NCI-H2107 treated with DMSO at 0.1 percent for 48 hours (cell line): ENCODE measurements around the gene ANKMY1.
"Not testable (repeated sequence)": the region's sequence is repeated elsewhere in the genome, so short reads cannot be mapped to it uniquely, and the experiment has no call there.

ENCODE experiments used
- DNase-seq: peaks from one replicate; lab custom pipeline; 2025; ENCODE audit not compliant: unreplicated experiment; lab: John Stamatoyannopoulos, UW

ANKMY1 gene

DNA sequence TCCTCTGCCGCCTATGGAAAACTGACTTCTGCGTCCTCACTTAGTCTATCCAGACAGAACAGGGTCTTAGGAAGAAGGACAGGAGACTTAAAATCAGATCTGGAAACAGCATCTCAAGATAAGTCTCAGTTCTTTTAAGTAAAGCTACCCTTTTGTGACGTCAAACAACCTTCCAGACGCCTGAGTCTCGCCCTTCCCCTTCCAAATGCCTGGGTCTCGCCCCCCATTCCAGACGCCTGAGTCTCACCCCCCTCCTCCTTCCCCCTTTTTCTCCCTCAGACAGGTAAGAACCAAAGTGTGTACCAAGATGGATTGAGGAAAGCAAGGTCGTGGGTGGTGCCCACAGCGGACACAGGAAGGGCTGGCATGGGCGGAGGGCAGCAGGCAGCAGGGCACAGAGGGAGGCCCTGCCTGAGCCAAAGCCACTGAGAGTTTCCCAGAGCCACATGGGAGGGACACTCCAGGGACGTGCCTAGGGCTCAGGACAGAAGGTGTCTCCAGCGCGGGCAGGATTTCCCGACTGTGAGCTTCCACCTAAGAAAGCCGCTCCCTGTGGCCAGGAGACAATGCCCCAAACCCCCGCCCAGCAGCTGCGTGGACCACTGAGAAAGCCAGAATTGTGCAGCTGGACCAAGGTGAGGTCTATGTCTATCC lies 51.3 kb downstream of the ANKMY1 start:
- no peak for DNase-seq

DNA sequence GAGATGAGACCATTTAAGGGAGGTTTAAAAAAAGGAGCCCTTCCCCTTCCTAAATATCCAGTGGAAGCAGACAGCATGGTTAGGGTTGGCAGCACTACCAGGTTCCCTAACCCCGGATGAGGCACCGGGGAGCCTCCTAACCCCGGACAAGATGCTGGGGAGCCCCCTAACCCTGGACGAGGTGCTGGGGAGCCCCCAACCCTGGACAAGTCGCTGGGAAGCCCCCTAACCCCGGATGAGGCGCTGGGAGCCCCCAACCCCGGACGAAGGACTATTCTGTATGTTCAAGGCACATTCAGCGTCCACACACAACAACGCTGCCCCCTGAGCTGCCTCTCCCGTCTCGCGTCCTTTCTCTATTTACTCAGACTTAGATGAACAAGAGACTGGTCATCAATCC lies 51.9 kb downstream of the ANKMY1 start:
- DNase-seq, result no peak

DNA sequence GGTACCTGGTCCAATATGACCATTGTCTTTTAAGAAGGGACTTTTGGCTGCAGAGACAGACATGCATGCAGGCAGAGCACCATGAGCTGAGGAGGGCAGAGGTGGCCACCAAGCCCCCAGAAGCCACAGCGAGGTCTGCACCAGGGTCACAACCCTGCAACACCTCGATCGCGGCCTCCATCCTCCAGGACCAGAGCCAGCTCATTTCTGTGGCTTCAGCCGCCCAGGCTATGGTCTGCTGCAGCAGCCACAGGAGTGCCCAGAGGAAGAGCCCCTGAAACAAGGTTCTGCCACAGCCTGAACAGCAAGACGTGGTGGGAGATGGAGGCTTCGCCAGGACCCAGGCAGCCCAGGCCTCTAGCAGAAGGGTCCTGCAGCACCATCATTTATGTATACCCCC lies 53.9 kb downstream of the ANKMY1 start:
- no peak for DNase-seq

DNA sequence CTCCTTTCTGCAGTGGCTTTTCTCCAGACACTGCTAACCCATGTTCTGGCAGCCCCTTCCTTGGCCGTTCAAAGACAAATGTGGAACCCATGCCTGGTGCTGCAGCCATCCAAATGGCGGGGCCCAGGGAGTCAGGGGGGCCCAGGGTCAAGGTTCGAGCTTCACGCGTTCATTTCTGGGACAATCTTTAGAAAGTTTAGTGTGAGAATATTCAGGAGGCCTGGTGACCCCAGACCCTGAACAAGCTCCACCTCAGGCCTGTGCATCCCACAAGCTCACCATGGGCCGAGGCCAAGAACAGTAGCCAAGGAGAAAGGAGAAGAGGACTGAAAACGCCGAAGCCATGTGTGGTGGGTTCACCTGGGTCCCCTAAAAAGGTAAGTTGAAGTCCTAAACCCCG lies 54.4 kb downstream of the ANKMY1 start:
- DNase-seq, result no peak

DNA sequence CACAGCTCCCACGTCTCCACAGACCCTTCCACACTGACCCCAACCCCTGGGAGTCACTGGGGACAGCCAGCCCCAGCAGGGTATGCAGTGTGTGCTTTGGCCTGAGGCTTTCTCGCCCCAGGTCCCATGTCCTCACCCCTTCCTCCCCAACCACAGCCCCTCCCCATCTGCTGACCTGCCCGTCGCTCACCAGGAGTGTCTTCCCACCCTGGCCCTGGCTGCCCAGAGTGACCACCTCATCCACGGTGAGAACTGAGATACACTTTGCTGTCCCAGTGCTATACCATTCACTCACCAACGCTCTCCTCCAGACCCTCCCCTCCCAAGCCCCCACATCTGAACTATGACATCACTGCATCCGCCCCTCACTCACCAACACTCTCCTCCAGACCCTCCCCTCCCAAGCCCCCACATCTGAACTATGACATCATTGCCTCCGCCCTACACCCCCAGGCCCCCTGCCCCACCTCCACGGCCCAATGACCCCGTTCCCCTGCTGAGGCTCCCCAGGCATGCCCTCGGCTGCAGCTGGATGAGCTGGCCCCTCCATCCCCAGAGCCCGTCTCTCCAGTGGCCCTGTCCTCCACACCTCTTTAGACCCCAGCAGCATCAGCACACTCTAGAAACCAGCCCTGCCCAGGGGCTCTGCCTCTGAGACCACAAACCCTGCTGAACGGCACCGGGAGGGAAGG lies 55.2 kb downstream of the ANKMY1 start:
- no peak for DNase-seq

DNA sequence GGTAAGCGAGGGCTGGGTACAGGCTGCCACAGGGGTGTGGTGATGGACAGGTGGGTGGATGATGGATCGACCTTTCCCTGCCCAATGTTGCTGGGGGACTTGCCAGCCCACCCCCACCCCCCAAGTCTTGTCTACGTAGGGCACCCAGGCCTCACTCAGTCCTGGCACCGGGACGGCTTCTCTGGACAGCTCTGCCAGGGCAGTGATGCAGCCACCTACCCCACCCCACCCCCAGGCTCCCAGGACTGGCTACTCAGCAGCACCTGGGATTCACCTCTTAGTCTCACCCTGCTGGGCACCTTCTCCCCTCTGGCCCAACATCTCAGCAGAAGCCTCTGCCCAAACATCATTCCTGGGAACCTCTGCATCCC lies 55.7 kb downstream of the ANKMY1 start:
- no peak for DNase-seq

DNA sequence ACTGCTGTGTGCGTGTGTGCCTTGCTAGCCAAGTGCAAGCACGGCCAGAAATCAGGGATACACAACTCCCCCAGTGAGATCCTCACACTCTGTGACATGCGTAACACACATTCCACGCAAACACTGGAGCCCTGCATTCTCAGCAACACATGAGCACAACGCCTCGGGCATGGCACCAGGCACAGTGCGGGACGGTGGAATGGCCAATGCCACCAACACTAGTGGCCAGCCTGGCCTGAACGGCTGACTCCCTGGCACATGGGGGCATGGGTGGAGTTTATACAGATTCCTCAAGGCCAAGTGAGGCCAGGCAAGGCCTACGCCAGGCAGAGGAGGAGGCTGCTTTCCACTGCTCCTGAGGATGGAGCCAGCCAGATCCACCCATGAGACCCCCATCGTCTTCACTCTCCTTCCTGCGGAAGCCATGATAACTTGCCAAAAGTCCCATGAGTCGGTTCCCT lies 56.2 kb downstream of the ANKMY1 start:
- DNase-seq, result no peak

DNA sequence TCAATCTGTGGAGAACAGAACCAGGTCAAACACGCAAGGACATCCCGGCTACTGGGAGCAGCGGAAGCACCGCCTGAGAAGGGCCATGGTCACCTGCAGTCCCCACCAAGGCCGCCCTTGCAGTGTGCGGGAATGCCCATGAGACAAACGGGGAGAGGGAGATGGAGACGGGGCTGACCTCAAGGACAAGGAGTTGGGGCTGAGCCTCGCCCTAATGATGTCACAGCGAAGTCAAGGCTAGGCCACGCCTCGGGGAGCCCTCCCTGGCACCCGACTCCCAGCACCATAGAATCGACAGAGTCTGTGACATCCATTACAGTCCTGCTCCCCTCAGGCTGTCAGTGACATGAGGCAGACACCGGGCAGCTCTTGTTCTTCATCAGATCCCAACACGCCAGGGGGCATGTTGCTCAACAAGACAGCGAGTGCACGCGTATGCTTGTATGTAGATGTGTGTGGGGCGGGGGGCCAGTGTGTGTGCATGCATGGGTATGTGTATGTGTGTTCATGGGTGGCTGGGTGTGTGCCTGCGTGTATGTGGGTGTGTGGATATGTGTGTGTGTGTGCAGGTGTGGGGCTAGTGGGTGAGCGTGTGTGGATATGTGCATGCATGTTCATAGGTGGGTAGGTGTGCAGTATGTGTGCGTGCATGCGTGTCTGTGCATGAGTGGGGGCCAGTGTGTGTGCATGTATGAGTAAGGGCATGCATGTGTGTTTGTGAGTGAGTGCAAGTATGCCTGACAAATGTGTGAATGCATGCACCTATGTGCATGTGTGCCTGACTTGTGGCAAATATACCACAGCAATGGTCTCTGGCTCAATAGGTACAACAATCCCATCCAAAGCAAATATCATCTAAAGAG lies 57.0 kb downstream of the ANKMY1 start:
- no peak for DNase-seq

DNA sequence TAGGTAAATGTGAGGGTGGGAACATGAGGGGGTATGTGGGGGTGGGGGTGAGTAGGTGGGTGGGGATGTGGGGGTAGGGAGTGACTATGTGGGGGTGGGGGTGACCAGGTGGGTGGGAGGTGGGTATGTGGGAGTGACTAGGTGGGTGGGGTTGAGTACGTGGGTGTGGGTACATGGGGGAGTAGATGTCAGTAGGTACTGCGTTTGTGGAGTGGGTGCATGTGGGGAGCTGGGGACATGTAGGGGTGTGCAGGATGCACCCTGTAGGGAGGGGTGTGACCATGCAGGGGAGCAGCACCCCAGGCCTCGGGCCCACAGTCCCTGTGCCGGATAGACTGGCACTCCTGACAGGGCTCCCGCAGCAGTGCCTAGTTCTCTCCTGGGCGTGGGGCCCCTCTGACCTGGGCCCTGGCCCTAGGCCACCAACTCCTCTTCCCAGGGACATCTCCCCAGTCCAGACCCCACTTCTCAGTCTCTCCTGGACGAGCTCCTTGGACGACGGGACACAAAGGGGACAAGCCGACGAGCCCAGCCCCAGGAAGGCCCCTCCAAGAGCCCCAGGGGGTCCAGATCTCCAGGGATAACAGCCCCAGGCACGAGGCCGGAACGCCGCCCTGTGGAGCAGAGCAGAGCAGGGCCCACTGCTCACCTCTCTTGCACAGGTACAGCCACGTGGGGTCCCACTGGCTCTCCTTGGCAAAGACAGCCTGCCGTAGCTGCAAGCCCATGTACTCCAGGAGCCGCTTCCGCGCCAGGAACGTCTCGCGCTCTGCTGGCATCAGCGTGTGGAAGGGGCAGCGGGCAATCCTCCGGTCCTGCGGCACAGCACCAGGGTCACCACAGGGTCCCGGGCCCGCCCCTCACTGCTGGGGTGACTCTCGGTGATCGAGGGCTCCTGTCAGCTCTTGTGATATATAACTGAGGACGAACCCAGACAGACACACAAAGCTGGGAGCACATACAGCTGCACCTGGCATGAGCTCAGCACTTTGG lies 58.2 kb downstream of the ANKMY1 start:
- no peak for DNase-seq

DNA sequence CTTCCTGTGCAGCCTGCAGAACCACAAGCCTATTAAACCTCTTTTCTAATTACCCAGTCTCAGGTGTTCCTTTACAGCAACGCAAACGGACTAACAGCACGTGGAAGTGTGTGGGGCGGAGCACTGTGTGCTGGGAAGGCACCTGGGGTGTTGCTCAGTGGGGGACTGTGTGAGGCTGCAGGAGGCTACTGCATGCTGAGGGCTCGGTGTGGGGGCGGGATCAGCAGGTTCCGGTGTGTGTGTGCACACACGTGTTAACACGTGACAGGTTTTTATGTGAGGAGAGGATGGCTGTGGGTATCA lies 58.9 kb downstream of the ANKMY1 start:
- DNase-seq, result no peak

DNA sequence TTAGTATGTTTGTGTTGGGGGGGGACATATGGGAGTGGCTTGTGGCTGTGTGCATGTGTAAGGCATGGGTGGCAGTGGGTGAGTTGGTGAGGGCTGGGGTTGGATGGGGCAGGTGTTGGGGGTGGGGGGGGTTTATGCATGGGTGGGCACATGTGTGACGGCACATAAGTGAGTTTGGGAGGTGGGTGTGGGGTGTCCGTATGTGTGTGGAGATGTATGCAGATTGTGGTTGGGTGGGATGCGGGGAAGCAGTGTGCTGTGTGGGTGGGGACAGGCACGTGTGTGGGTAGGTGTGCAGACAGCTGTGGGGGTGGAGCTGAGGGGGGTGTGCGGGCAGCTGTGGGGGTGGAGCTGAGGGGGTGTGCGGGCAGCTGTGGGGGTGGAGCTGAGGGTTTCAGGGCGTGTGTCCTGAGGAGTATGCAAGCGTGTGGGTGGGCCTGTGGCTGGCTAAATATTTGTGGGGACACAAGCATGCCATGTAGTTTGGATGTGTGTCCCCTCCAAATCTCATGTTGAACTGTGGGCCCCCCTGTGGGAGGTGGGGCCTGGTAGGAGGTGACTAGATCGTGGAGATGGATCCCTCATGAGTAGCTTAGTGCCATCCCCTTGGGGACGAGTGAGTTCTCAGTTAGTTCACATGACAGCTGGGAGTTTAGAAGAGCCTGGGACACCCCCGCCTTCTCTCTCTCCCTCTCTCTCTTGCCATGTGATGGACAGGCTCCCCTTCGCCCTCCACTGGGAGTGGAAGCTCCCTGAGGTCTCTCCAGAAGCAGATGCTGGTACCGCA lies 59.4 kb downstream of the ANKMY1 start:
- no peak for DNase-seq

DNA sequence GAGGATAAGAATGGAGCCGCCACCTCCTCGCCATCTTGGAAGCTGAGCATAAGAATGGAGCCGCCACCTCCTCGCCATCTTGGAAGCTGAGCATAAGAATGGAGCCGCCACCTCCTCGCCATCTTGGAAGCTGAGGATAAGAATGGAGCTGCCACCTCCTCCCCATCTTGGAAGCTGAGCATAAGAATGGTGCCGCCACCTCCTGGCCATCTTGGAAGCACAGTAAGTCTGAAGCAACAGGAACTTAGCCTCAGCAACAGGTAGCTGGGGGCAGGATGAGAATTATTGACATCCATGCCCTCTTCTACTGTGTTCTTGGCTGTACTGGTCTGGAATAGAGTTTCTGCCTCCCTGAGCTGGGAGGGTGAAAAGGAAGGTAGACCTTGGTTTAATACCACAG lies 60.7 kb downstream of the ANKMY1 start:
- not testable (repeated sequence) for DNase-seq

DNA sequence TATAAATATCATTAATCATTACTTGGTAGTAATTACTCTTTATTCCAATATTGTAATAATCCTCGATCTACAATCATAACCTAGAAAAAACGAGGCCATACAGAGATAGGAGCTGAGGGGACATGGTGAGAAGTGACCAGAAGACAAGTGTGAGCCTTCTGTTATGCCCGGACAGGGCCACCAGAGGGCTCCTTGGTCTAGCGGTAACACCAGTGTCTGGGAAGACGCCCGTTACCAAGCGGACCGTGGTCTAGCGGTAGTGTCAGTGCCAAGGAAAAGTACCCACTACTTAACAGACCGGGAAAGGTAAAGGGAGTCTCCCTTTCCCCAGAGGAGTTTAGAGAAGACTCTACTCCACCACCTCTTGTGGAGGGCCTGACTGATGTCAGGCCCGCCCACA lies 62.8 kb downstream of the ANKMY1 start:
- not testable (repeated sequence) for DNase-seq

DNA sequence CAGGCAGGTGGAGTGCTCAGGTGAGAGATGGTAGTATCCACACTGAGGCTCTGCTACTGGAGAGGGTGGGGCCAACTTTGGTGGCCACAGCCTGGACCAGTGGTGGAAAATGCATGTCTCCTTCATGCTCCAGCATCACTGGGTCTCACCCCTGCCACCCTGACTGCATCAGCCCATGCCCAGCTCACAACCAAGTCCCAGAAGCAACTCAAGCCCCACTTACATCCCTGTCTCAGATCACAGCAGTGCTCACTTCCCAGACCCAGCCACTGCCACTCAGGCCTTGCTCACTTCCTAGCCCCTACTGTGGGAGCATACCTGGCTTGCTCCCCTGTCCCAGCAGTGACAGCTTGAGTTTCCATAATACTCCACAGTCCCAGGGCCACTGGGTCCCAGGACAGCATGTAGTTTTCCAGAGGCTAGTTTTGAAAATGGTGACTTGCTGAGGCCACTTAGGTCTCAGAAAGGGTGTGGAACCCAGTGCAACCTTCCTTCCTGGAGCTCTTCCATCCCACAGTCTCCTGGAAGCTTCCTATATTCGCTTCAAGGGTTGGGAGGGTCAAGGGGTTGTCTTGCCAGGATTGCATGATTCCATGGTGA lies 63.5 kb downstream of the ANKMY1 start:
- no peak for DNase-seq

DNA sequence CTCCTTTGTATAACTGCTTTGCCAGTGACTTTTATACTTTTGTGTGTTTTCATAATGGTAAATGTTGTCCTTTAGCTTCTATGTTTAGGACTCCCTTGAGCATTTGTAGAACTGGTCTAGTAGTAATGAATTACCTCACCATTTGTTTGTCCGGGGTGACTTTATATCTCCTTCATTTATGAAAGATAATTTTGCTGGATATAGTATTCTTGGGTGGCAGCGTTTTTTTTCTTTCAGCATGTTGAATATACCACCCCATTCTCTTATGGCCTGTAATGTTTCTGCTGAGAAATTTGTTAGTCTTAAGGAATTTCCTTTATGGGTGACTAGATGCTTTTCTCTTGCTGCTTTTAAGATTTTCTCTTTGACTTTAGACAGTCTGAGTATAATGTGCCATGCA lies 66.3 kb downstream of the ANKMY1 start:
- no peak for DNase-seq

DNA sequence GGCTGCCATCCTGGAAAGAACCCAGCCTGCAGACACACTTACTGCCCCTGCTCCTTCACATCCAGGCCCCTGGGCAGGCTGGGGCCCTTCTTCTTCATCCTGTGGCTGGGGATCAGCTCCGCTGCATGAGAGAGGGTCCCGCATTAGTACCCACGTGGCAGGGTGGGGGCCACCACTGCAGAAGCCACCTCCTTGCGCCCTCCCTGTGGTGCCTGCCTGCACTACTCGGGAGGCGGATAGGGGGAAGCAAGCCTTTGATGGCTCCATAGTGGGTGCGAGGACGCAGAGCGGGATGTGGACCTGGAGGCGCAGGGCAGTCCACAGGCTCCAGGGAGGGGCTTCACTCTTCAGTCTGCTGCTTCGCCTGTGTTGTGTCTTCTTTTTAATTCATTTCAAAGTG lies 75.6 kb downstream of the ANKMY1 start:
- no peak for DNase-seq

DNA sequence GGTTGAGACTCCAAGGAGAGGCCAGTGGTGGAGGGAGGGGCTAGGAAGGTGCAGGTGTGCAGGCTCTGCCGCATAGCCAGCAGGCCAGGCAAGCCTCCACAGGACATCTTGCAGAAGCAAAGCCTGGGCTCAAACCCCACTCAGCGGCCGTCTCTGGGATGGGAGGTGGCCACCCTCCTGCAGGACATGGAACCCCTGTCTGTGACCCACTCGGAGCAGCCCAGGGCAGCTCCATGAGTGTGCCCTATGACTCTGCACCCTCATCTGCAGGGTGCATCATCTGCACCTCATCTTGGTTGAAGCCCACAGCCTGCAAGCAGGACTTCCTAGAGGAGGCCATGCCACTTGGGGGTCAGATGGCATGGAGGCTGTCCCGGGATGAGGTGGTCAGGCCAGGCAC lies 76.1 kb downstream of the ANKMY1 start:
- DNase-seq, result no peak

DNA sequence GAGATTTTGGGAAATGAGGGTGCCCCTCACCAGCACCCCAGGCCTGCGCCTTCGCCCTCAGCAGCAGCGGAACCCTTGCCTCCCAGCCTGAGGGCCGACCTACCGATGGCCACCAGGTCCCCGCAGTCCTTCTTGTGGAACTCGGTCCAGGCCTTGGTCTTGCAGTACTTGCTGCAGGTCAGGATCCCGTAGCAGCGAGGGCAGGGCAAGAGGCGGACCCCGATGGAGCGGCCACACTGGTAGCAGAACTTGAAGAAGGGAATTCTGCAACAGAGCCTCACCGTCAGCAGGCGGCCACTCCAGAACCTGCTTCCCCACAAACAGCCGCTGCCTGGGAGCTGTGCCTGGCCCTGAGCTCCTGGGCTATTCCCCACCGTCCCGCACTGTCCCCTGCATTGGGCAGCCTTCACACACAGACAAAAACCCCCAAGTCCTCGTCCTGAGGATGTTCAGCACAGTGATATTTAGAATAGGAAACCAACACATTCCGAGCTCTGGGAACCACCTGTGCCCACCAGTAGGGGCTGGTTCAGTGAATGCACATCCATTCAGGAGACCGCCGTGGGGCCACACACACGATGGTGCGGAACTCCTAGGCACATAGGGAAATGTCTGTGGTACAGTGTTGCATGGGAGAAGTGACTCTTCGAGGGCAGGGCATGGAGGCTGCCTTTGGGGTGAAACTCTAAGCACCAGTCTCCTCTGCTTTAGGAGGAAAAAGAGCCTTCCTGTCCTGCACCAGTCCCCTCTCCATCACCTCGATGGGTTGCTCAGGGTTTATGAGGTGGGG lies 76.8 kb downstream of the ANKMY1 start:
- DNase-seq, result no peak

DNA sequence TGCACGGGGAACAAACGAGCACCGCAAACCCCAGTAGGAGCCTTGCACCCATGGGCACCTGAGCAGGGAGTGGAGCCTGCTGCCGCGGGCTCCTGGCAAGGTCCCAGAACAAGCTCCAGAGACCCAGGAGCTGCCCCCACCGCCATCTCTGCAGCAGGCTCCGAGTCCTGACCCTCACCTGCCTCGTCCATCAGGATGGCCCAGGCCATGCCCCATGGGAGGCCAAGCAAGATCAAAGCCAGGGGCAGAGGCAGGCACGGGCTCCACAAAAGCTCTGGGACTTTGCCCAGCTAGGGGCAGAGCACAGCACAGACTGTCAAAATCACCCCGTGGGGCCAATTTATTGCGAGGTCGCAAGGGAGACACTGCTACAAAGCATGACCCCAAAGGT lies 78.7 kb downstream of the ANKMY1 start:
- DNase-seq, result no peak
